ENCODE data around the gene NDOR1.

Gene NDOR1

GRCh38 chr9:137192448-137192780 is 13.1 kb upstream of the NDOR1 start:
- H3K27me3 ChIP-seq (replicated peaks; ENCODE audit: control insufficient read depth, insufficient read depth, low read length), result no peaks in the 10 kb centered on the region
- TF ChIP-seq, protein P1, sequence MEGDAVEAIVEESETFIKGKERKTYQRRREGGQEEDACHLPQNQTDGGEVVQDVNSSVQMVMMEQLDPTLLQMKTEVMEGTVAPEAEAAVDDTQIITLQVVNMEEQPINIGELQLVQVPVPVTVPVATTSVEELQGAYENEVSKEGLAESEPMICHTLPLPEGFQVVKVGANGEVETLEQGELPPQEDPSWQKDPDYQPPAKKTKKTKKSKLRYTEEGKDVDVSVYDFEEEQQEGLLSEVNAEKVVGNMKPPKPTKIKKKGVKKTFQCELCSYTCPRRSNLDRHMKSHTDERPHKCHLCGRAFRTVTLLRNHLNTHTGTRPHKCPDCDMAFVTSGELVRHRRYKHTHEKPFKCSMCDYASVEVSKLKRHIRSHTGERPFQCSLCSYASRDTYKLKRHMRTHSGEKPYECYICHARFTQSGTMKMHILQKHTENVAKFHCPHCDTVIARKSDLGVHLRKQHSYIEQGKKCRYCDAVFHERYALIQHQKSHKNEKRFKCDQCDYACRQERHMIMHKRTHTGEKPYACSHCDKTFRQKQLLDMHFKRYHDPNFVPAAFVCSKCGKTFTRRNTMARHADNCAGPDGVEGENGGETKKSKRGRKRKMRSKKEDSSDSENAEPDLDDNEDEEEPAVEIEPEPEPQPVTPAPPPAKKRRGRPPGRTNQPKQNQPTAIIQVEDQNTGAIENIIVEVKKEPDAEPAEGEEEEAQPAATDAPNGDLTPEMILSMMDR (IDR thresholded peaks at IDR 0.05; ENCODE audit: insufficient read depth, low read length, poor library complexity, severe bottlenecking), result no peak
- no peak for DNase-seq (ENCODE audit: extremely low read depth, insufficient read length)
- no peak overlapping the region for H3K4me3 ChIP-seq (replicated peaks; ENCODE audit: low read depth, low read length)
- peaks cover 9% of the 10 kb centered on the region for H3K36me3 ChIP-seq (ENCODE audit: control insufficient read depth, insufficient read depth, low read length)

GRCh38 chr9:137192859-137193258 is 12.6 kb upstream of the NDOR1 start:
- Histone ChIP-seq H3K36me3 (ENCODE audit: control insufficient read depth, insufficient read depth, low read length) (peaks cover 9% of the 10 kb centered on the region), H3K4me3 (replicated peaks; ENCODE audit: low read depth, low read length) (no peak overlapping the region), H3K27me3 (replicated peaks; ENCODE audit: control insufficient read depth, insufficient read depth, low read length) (no peaks in the 10 kb centered on the region)
- no peak for DNase-seq (ENCODE audit: extremely low read depth, insufficient read length)
- TF ChIP-seq, protein P1 (IDR thresholded peaks at IDR 0.05; ENCODE audit: insufficient read depth, low read length, poor library complexity, severe bottlenecking), result no peak

GRCh38 chr9:137193771-137194170 is 11.7 kb upstream of the NDOR1 start:
- Histone ChIP-seq H3K36me3 (ENCODE audit: control insufficient read depth, insufficient read depth, low read length) (peaks cover 9% of the 10 kb centered on the region), H3K27me3 (replicated peaks; ENCODE audit: control insufficient read depth, insufficient read depth, low read length) (no peaks in the 10 kb centered on the region), H3K4me3 (replicated peaks; ENCODE audit: low read depth, low read length) (no peak overlapping the region)
- TF ChIP-seq, protein P1 (IDR thresholded peaks at IDR 0.05; ENCODE audit: insufficient read depth, low read length, poor library complexity, severe bottlenecking), result no peak
- no peak for DNase-seq (ENCODE audit: extremely low read depth, insufficient read length)

DNA sequence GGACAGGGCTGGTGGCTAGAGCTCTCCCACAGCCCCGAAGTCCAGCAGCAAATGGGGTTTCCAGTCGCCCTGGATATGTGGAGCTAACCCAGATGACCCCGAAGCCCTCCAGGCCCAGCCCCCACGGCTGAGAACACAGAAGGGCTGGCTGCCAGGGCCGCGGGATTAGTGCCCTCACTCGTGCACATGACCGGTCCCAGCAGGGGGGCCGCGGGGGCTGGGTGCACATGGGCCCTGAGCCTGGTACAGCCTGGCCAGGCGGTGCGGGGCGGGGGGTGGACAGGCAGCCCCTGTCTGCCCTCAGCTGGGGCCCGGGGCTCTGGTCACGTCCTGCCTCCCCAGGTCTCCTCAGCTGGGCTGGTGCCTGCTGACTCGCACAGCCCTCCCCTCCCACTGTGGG is 11.1 kb upstream of the NDOR1 start:
- TF ChIP-seq, protein P1 (IDR thresholded peaks at IDR 0.05; ENCODE audit: insufficient read depth, low read length, poor library complexity, severe bottlenecking), result no peak
- H3K4me3 ChIP-seq (replicated peaks; ENCODE audit: low read depth, low read length), result no peak overlapping the region
- DNase-seq (ENCODE audit: extremely low read depth, insufficient read length), result no peak
- peaks cover 9% of the 10 kb centered on the region for H3K36me3 ChIP-seq (ENCODE audit: control insufficient read depth, insufficient read depth, low read length)
- H3K27me3 ChIP-seq (replicated peaks; ENCODE audit: control insufficient read depth, insufficient read depth, low read length), result no peaks in the 10 kb centered on the region

GRCh38 chr9:137194909-137195308 is 10.6 kb upstream of the NDOR1 start:
- H3K27me3 ChIP-seq (replicated peaks; ENCODE audit: control insufficient read depth, insufficient read depth, low read length), result no peaks in the 10 kb centered on the region
- peaks cover 9% of the 10 kb centered on the region for H3K36me3 ChIP-seq (ENCODE audit: control insufficient read depth, insufficient read depth, low read length)
- no peak for DNase-seq (ENCODE audit: extremely low read depth, insufficient read length)
- H3K4me3 ChIP-seq (replicated peaks; ENCODE audit: low read depth, low read length), result no peak overlapping the region
- TF ChIP-seq, protein P1 (IDR thresholded peaks at IDR 0.05; ENCODE audit: insufficient read depth, low read length, poor library complexity, severe bottlenecking), result no peak

DNA sequence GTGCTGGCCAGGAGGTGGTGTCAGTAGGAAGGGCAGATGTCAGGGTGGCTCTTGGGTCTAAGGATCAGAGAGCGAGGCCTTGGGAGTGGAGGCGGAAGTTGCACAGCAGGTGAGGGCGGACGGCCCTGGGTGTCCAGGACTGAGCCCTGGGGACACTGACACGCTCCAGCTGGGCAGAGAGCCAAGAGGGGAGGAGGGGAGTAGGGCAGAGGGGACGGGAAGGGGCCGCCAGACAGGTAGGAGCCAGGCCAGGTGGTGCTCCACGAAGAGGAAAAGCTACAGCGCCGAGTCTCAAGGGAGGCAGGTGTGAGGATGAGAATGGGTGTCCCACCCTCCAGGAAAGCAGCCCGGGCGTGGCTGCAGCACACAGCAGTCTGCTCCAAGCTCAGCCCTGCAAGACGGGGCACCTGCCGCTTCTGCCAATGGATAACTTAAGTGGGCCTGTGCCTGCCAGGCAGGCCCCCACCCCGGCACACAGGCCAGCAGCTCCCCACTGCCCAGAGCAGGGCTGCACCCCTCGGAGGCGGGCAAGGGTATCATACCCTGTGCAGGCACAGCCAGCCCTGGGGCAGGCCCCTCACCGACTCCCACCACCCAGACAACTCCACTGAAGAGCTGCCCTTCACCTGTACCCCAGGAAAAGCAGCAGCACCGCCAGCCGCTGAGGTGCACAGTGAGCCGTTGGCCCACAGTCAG is 9.8 kb upstream of the NDOR1 start:
- Histone ChIP-seq H3K36me3 (ENCODE audit: control insufficient read depth, insufficient read depth, low read length) (peaks cover 6% of the 10 kb centered on the region), H3K27me3 (replicated peaks; ENCODE audit: control insufficient read depth, insufficient read depth, low read length) (no peaks in the 10 kb centered on the region), H3K4me3 (replicated peaks; ENCODE audit: low read depth, low read length) (no peak overlapping the region)
- TF ChIP-seq, protein P1 (IDR thresholded peaks at IDR 0.05; ENCODE audit: insufficient read depth, low read length, poor library complexity, severe bottlenecking), result no peak
- DNase-seq (ENCODE audit: extremely low read depth, insufficient read length), result no peak
